GM23248 (cell line): Measurements from ENCODE around the gene ZNF497.

Source experiments
- EZH2 ChIP-seq: fragments of 200-600 bp; sonication (generic); IDR thresholded peaks from 2 replicates; pipeline ENCODE4 v1.6.1; 2018; ENCODE audit warnings: antibody characterized with exemption, mild to moderate bottlenecking; ENCODE audit not compliant: insufficient read depth, poor library complexity, severe bottlenecking
- EZH2phosphoT487 ChIP-seq: fragments of 200-600 bp; sonication (generic); IDR thresholded peaks from 2 replicates; pipeline ENCODE4 v1.6.1; 2018; ENCODE audit warnings: antibody characterized with exemption, moderate library complexity, mild to moderate bottlenecking, low read depth; ENCODE audit not compliant: insufficient read depth

DNA sequence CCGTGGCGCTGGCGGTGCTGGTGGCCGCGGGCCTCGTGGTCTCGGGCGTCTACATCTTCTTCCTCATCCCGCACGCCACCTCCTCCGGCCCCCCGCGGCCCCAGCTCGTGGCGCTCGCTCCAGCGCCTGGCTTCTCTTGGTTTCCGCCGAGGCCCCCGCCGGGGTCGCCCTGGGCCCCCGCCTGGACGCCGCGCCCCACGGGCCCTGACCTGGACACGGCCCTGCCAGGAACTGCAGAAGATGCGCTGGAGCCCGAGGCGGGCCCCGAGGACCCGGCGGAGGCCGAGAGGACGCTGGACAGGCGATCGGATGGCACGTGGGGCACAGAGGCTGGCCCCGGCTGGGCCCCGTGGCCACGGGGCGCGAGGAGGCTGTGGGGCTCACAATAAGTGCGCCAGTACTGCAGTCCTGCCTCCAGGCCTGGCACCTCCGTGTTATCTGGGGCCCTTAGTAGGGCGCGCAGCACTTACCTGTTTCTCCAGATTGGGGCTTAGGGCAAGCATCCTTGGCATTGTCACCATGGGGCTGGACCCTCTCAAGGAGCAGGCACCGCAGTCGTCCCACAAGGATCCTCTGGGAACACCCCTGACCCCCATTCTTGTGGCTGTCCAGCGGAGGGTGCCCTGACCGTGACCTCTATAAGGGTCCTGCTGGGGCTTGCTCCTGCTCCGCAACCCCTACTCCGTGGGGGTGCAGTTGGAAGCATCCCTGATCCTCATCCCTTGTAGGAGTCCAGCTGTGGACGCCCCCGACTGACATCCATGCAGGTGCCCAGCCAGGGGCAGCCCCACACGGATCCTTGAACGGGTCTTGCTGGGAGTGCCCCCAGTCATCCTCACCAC is 34.4 kb upstream of the ZNF497 start:
- TF ChIP-seq EZH2: no peak
- no peak for TF ChIP-seq EZH2phosphoT487
